ENCODE measurements around the gene TBK1. TPM values are rescaled to one million over a fixed set of nuclear protein-coding genes. Genes with fewer than 3 reads are reported as not detected.

The TBK1 gene
- total RNA-seq, 1 donor = 36.2 TPM

DNA sequence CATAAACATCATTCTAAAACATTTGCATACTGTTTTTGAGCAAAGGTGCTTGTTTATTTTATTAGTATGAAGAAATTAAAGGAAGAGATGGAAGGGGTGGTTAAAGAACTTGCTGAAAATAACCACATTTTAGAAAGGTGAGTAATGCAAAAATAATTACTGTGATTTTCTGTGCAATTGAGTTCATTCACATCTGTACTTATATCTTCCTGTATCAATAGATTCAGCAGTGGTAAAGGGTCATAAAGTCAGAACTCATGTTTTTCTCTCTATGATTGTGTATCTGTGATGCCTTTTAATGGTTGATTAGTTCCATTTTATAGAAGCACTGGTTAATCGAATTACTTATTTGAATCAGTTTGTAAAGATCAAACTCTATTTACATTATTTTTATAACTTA, 46.0 kb downstream of the TBK1 start:
- Histone ChIP-seq H3K4me3 (ENCODE audit: insufficient read depth, low read length) (no peak overlapping the region), H3K36me3 (ENCODE audit: insufficient read depth, low read length) (peaks cover 75% of the 10 kb centered on the region), H3K27ac (ENCODE audit: low read depth, low read length) (no peak overlapping the region), H3K9me3 (ENCODE audit: low read depth, low read length) (no peaks in the 10 kb centered on the region), H4K20me1 (ENCODE audit: insufficient read depth, low read length) (peaks cover 2% of the 10 kb centered on the region), H3K27me3 (ENCODE audit: insufficient read depth, low read length) (no peaks in the 10 kb centered on the region), H2AFZ (ENCODE audit: low read length) (no peak overlapping the region), H3K4me2 (ENCODE audit: insufficient read depth, low read length) (no peak overlapping the region), H3K79me2 (ENCODE audit: insufficient read depth, low read length) (no peaks in the 10 kb centered on the region), H3K4me1 (ENCODE audit: insufficient read depth, low read length) (no peaks in the 10 kb centered on the region)
- TF ChIP-seq, protein P1, sequence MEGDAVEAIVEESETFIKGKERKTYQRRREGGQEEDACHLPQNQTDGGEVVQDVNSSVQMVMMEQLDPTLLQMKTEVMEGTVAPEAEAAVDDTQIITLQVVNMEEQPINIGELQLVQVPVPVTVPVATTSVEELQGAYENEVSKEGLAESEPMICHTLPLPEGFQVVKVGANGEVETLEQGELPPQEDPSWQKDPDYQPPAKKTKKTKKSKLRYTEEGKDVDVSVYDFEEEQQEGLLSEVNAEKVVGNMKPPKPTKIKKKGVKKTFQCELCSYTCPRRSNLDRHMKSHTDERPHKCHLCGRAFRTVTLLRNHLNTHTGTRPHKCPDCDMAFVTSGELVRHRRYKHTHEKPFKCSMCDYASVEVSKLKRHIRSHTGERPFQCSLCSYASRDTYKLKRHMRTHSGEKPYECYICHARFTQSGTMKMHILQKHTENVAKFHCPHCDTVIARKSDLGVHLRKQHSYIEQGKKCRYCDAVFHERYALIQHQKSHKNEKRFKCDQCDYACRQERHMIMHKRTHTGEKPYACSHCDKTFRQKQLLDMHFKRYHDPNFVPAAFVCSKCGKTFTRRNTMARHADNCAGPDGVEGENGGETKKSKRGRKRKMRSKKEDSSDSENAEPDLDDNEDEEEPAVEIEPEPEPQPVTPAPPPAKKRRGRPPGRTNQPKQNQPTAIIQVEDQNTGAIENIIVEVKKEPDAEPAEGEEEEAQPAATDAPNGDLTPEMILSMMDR (IDR thresholded peaks at IDR 0.05; ENCODE audit: extremely low read depth, low read depth, low read length) = no peak
- DNase-seq (ENCODE audit: insufficient read length, low spot score, missing footprints) = no peak

DNA sequence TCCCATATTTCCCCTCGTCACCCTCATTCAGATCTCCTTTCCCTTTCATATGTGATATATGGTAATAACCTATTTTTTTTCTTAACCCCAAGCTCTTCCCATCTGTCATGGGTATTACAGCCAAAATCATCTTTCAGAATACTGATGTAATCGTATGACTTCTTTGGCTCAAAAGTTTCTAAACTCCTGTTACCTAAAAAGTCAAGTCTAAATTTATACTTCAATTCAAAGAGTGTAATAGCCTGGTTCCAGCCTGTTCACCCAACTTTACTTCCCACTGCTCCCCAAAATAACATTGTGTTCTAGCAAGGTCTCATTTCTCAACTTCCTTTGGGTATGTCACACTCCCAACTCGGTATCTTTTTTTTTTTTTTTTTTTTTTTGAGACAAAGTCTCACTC, 48.5 kb downstream of the TBK1 start:
- peaks cover 2% of the 10 kb centered on the region for H4K20me1 ChIP-seq (ENCODE audit: insufficient read depth, low read length)
- H3K27ac ChIP-seq (ENCODE audit: low read depth, low read length) = no peak overlapping the region
- H3K4me3 ChIP-seq (ENCODE audit: insufficient read depth, low read length) = no peak overlapping the region
- no peak overlapping the region for H3K4me2 ChIP-seq (ENCODE audit: insufficient read depth, low read length)
- no peak overlapping the region for H2AFZ ChIP-seq (ENCODE audit: low read length)
- TF ChIP-seq, protein P1 (IDR thresholded peaks at IDR 0.05; ENCODE audit: extremely low read depth, low read depth, low read length) = no peak
- DNase-seq (ENCODE audit: insufficient read length, low spot score, missing footprints) = no peak
- H3K36me3 ChIP-seq (ENCODE audit: insufficient read depth, low read length) = peaks cover 55% of the 10 kb centered on the region
- no peaks in the 10 kb centered on the region for H3K4me1 ChIP-seq (ENCODE audit: insufficient read depth, low read length)
- H3K79me2 ChIP-seq (ENCODE audit: insufficient read depth, low read length) = no peaks in the 10 kb centered on the region
- H3K27me3 ChIP-seq (ENCODE audit: insufficient read depth, low read length) = no peaks in the 10 kb centered on the region
- H3K9me3 ChIP-seq (ENCODE audit: low read depth, low read length) = no peaks in the 10 kb centered on the region

DNA sequence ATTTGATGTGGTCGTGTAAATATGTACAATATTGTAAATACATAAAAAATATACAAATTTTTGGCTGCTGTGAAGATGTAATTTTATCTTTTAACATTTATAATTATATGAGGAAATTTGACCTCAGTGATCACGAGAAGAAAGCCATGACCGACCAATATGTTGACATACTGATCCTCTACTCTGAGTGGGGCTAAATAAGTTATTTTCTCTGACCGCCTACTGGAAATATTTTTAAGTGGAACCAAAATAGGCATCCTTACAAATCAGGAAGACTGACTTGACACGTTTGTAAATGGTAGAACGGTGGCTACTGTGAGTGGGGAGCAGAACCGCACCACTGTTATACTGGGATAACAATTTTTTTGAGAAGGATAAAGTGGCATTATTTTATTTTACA, 49.6 kb downstream of the TBK1 start:
- H3K36me3 ChIP-seq (ENCODE audit: insufficient read depth, low read length) = peaks cover 45% of the 10 kb centered on the region
- no peak for DNase-seq (ENCODE audit: insufficient read length, low spot score, missing footprints)
- TF ChIP-seq, protein P1 (IDR thresholded peaks at IDR 0.05; ENCODE audit: extremely low read depth, low read depth, low read length) = no peak
- no peak overlapping the region for H2AFZ ChIP-seq (ENCODE audit: low read length)
- H3K79me2 ChIP-seq (ENCODE audit: insufficient read depth, low read length) = no peaks in the 10 kb centered on the region
- no peak overlapping the region for H3K4me2 ChIP-seq (ENCODE audit: insufficient read depth, low read length)
- H3K27ac ChIP-seq (ENCODE audit: low read depth, low read length) = no peak overlapping the region
- H3K27me3 ChIP-seq (ENCODE audit: insufficient read depth, low read length) = no peaks in the 10 kb centered on the region
- peaks cover under 1% of the 10 kb centered on the region for H4K20me1 ChIP-seq (ENCODE audit: insufficient read depth, low read length)
- no peaks in the 10 kb centered on the region for H3K4me1 ChIP-seq (ENCODE audit: insufficient read depth, low read length)
- H3K4me3 ChIP-seq (ENCODE audit: insufficient read depth, low read length) = no peak overlapping the region
- no peaks in the 10 kb centered on the region for H3K9me3 ChIP-seq (ENCODE audit: low read depth, low read length)

DNA sequence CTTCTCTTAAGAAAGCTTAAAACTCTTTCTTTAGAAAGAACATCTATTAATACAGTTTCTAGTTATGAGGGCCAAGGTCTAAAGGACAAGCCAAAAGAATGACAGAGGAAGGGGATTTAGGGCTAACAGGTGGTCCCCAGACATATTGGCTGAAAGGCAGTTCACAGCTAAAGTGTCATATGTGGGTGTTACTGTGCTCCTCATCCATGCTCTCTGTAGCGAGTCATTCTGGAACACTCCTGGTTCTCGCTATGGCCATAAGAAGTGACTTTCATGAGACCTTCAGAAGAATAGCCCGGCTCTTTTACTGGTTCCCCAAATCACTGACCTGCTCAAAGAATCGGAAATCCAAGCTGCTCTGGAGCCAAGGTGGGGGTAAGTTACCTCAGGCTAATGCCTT, 55.0 kb downstream of the TBK1 start:
- H3K79me2 ChIP-seq (ENCODE audit: insufficient read depth, low read length) = no peaks in the 10 kb centered on the region
- DNase-seq (ENCODE audit: insufficient read length, low spot score, missing footprints) = no peak
- no peaks in the 10 kb centered on the region for H3K27me3 ChIP-seq (ENCODE audit: insufficient read depth, low read length)
- no peak overlapping the region for H3K4me3 ChIP-seq (ENCODE audit: insufficient read depth, low read length)
- no peaks in the 10 kb centered on the region for H3K9me3 ChIP-seq (ENCODE audit: low read depth, low read length)
- no peak overlapping the region for H3K27ac ChIP-seq (ENCODE audit: low read depth, low read length)
- peaks cover 2% of the 10 kb centered on the region for H3K36me3 ChIP-seq (ENCODE audit: insufficient read depth, low read length)
- TF ChIP-seq, protein P1 (IDR thresholded peaks at IDR 0.05; ENCODE audit: extremely low read depth, low read depth, low read length) = no peak
- H3K4me2 ChIP-seq (ENCODE audit: insufficient read depth, low read length) = no peak overlapping the region
- H4K20me1 ChIP-seq (ENCODE audit: insufficient read depth, low read length) = no peaks in the 10 kb centered on the region
- H2AFZ ChIP-seq (ENCODE audit: low read length) = no peak overlapping the region
- H3K4me1 ChIP-seq (ENCODE audit: insufficient read depth, low read length) = no peaks in the 10 kb centered on the region

Measured in osteoblast (primary cell).